NCI-H2029 (cell line): ENCODE results near the gene ANKRD65.
"Not testable (repeated sequence)": the region's sequence is repeated elsewhere in the genome, so short reads cannot be mapped to it uniquely, and the experiment has no call there.

Experiments used
- DNase-seq: peaks from one replicate; lab custom pipeline; 2025; lab: John Stamatoyannopoulos, UW

Gene ANKRD65

GRCh38 chr1:1430114-1430982 lies 9.3 kb upstream of the ANKRD65 start:
- DNase-seq: peak; percentile 62

- no peak for DNase-seq
These were observed 8.6 kb upstream of the ANKRD65 start for GRCh38 chr1:1429671-1430073.

- not testable (repeated sequence) for DNase-seq
These were observed 7.9 kb upstream of the ANKRD65 start for GRCh38 chr1:1428967-1429366.

GRCh38 chr1:1428174-1428573 lies 7.1 kb upstream of the ANKRD65 start:
- no peak for DNase-seq

GRCh38 chr1:1427820-1428148 lies 6.7 kb upstream of the ANKRD65 start:
- DNase-seq: no peak

GRCh38 chr1:1427106-1427819 lies 6.2 kb upstream of the ANKRD65 start:
- DNase-seq: no peak

GRCh38 chr1:1426496-1427105 lies 5.5 kb upstream of the ANKRD65 start:
- no peak for DNase-seq

GRCh38 chr1:1425753-1426495 lies 4.8 kb upstream of the ANKRD65 start:
- DNase-seq: no peak

- no peak for DNase-seq
These were observed 4.3 kb upstream of the ANKRD65 start for GRCh38 chr1:1425426-1425752.

- DNase-seq: no peak
These were observed 3.6 kb upstream of the ANKRD65 start for GRCh38 chr1:1424707-1425106.

- DNase-seq: no peak
These were observed 2.1 kb upstream of the ANKRD65 start for GRCh38 chr1:1423245-1423597.

GRCh38 chr1:1422465-1423244 lies 1.6 kb upstream of the ANKRD65 start:
- DNase-seq: no peak

- DNase-seq: no peak
These were observed 910 bp upstream of the ANKRD65 start for GRCh38 chr1:1421907-1422464.

GRCh38 chr1:1420654-1421141 lies 378 bp downstream of the ANKRD65 start:
- DNase-seq: no peak

- no peak for DNase-seq
These were observed 1.0 kb downstream of the ANKRD65 start for GRCh38 chr1:1419813-1420653.

- no peak for DNase-seq
These were observed 1.7 kb downstream of the ANKRD65 start for GRCh38 chr1:1419363-1419812.

- no peak for DNase-seq
These were observed 2.4 kb downstream of the ANKRD65 start for GRCh38 chr1:1418464-1419362.

GRCh38 chr1:1417825-1418463 lies 3.1 kb downstream of the ANKRD65 start:
- not testable (repeated sequence) for DNase-seq

GRCh38 chr1:1417396-1417795 lies 3.7 kb downstream of the ANKRD65 start:
- DNase-seq: not testable (repeated sequence)
